PFSK-1 (cell line): ENCODE data around the gene KCNIP4.

ENCODE experiments used
- POLR2AphosphoS5 ChIP-seq: IDR thresholded peaks from 2 replicates; pipeline ENCODE4 v1.6.1; 2012; ENCODE audit warnings: low read depth, mild to moderate bottlenecking, control low read depth, low read length, moderate library complexity
- REST ChIP-seq, 2 experiments: IDR thresholded peaks; 2 replicates each; pipeline versions ENCODE4 v1.6.1 to v1.8.0; 2011 to 2012; ENCODE audit warnings: low read depth in 2 of 2, low read length in 2 of 2, control low read depth in 1 of 2, inconsistent platforms in 1 of 2, mild to moderate bottlenecking in 1 of 2, moderate library complexity in 1 of 2; ENCODE audit not compliant: insufficient read depth in 1 of 2
- SIN3A ChIP-seq: IDR thresholded peaks from 2 replicates; pipeline ENCODE4 v1.6.1; 2012; ENCODE audit warnings: mild to moderate bottlenecking, low read length, moderate library complexity, borderline replicate concordance; ENCODE audit not compliant: insufficient read depth

- TF ChIP-seq REST (IDR thresholded peaks at IDR 0.05; ENCODE audit: insufficient read depth in 1 of 2, low read depth in 2 of 2, low read length in 2 of 2) (no peak), POLR2AphosphoS5 (no peak), SIN3A (no peak)
Observed at GRCh38 chr4:20735931-20736330, 1212.6 kb downstream of the KCNIP4 start.
